ENCODE data around the gene DISC1.

- TF ChIP-seq CTCF (IDR thresholded peaks at IDR 0.05) (no peak), POLR2A (IDR thresholded peaks at IDR 0.05) (no peak)
Measured at GRCh38 chr1:231767471-231767870, 140.9 kb downstream of the DISC1 start.
